AG10803 (cell line): Measurements from ENCODE around the gene LCN15.
"Not testable (repeated sequence)": the region's sequence is repeated elsewhere in the genome, so short reads cannot be mapped to it uniquely, and the experiment has no call there.

Experiments used
- DNase-seq: peaks from one replicate; pipeline ENCODE4 v3.0.0; 2010; ENCODE audit warnings: low read depth
- H3K4me3 ChIP-seq: 2 replicates; pipeline ENCODE4 v1.5.1; 2011; ENCODE audit warnings: mild to moderate bottlenecking, low read length, control low read depth
- CTCF ChIP-seq: conservative IDR thresholded peaks from 2 replicates; pipeline ENCODE4 v1.5.1; 2011; ENCODE audit warnings: mild to moderate bottlenecking, low read length, control low read depth, inconsistent platforms

LCN15 gene

GRCh38 chr9:136799079-136799853 lies 34.9 kb upstream of the LCN15 start:
- H3K4me3 ChIP-seq = no peak overlapping the region
- no peak for DNase-seq
- no peak for TF ChIP-seq CTCF

GRCh38 chr9:136798708-136799078 lies 34.4 kb upstream of the LCN15 start:
- H3K4me3 ChIP-seq = no peak overlapping the region
- no peak for TF ChIP-seq CTCF
- DNase-seq = no peak

GRCh38 chr9:136796775-136797347 lies 32.5 kb upstream of the LCN15 start:
- not testable (repeated sequence) for H3K4me3 ChIP-seq, DNase-seq

- DNase-seq = no peak
- TF ChIP-seq CTCF = no peak
- H3K4me3 ChIP-seq = no peak within 1 kb of the TSS
These were observed 32.0 kb upstream of the LCN15 start, which contains the start of gene CCDC183 for GRCh38 chr9:136796238-136796774. TSS of gene CCDC183 (plus strand) at chr9:136796338. CDS start at chr9:136796398, 60 bp downstream.

- TF ChIP-seq CTCF = no peak
- DNase-seq = no peak
- no peak overlapping the region for H3K4me3 ChIP-seq
These were observed 30.7 kb upstream of the LCN15 start for GRCh38 chr9:136795000-136795348.

- H3K4me3 ChIP-seq = no peak overlapping the region
- no peak for DNase-seq
- TF ChIP-seq CTCF = no peak
These were observed 30.1 kb upstream of the LCN15 start for GRCh38 chr9:136794281-136794999.

GRCh38 chr9:136793086-136793946 lies 29.0 kb upstream of the LCN15 start:
- no peak for TF ChIP-seq CTCF
- no peak for DNase-seq
- no peak overlapping the region for H3K4me3 ChIP-seq
